GM18526 (cell line): ENCODE measurements around the gene BDH1.

Experiments
- POLR2A ChIP-seq: IDR thresholded peaks from 3 replicates; pipeline ENCODE4 v1.6.1; 2011; ENCODE audit not compliant: insufficient read length; ENCODE audit errors: extremely low read depth

Gene BDH1

GRCh38 chr3:197514786-197515355 lies 40.9 kb downstream of the BDH1 start:
- no peak for TF ChIP-seq POLR2A

DNA sequence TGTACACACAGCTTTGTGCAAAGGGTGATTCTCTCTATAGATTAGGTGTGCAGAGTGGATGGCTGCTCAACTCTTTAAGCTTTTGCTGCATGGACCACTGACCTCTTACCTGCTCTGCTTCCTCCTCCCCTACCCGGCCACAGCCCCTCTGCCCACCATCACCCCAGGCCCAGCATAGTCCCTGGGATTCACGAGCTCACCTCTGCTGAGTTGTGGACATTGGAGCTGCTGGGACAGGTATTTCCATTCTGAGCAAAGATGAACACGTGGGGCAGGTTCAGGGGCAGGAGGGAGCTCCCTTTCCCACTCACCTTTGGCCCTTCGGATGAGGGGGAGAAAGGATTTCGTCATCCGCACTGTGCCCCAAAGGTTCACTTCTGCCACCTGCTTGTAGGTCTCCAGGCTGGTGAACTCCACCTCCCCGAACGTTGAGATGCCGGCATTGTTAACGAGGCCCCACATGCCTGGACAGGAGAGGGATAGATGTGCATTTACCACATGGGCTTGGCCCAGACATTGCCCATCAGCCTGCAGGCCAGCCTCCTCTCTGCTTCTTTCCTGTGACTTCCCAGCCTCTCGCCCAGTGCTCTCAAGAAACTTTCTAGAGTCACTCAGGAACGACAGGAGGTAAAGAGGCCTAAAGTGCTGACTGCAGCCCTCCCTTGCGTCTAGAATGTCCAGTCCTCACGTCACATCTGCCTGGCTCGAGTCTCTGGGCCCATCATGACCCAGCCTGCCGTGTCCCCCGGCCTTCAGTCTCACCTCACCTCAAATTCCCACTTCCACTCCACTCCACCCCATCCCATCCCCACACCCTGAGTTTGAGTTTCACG lies 41.6 kb downstream of the BDH1 start:
- no peak for TF ChIP-seq POLR2A

- no peak for TF ChIP-seq POLR2A
Measured at GRCh38 chr3:197512691-197513571, 42.8 kb downstream of the BDH1 start.

DNA sequence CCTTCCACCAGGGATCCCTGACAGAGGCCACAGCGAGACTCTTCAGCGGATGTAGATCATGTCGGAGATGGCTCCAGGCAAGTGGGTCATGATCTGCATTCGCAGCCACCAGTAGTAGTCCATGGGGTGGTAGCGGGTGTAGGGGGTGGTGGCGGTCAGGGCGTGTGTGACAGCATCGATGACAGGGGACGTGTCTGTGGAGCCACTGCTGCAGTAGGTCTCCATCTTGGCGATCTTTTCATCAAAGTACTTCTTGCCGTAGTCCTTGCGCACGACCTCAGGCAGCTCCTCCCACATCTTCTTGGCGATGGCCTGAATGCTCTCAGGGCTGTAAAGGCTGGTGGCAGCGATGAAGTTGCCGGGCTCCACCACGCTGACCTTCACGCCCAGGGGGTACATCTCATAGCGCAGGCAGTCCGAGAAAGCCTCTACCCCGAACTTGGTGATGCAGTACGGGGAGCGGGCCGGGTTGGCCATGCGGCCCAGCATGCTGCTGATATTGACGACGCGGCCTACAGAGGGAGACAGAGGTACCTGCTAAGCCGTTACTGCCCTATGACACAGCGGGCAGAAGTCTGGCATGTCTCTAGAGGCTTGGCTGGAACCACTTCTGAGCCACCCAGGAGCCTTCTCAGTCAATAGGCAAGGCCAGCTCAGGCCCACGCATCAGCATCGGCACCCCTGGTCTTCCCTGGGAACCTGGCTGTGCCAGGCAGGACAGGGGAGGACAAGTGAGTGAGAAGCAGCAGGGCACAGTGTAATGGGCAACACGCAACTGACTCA lies 43.7 kb downstream of the BDH1 start:
- no peak for TF ChIP-seq POLR2A

GRCh38 chr3:197511130-197511529 lies 44.6 kb downstream of the BDH1 start:
- TF ChIP-seq POLR2A = no peak

DNA sequence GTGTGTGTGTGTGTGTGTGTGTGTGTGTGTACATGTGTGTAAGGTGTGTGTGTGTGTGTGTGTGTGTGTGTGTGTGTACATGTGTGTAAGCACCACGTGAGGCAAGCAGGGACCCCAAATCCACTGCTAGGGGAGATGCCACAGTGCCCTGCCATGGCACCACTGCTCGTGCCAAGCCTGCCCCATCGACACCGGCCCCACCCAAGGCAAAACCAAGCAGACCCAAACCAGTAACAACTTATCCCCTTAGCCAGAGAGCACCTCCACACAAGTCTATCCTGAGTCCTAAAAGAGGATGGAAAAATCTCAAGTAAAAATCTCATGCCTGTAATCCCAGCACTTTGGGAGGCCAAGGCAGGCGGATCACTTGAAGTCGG lies 45.1 kb downstream of the BDH1 start:
- TF ChIP-seq POLR2A = no peak

- no peak for TF ChIP-seq POLR2A
Measured at GRCh38 chr3:197508924-197509775, 46.6 kb downstream of the BDH1 start.

- TF ChIP-seq POLR2A = no peak
Measured at GRCh38 chr3:197508461-197508860, 47.3 kb downstream of the BDH1 start.

GRCh38 chr3:197508051-197508451 lies 47.7 kb downstream of the BDH1 start:
- no peak for TF ChIP-seq POLR2A

- no peak for TF ChIP-seq POLR2A
Measured at GRCh38 chr3:197507541-197507940, 48.2 kb downstream of the BDH1 start.

GRCh38 chr3:197507081-197507480 lies 48.7 kb downstream of the BDH1 start:
- TF ChIP-seq POLR2A = no peak

DNA sequence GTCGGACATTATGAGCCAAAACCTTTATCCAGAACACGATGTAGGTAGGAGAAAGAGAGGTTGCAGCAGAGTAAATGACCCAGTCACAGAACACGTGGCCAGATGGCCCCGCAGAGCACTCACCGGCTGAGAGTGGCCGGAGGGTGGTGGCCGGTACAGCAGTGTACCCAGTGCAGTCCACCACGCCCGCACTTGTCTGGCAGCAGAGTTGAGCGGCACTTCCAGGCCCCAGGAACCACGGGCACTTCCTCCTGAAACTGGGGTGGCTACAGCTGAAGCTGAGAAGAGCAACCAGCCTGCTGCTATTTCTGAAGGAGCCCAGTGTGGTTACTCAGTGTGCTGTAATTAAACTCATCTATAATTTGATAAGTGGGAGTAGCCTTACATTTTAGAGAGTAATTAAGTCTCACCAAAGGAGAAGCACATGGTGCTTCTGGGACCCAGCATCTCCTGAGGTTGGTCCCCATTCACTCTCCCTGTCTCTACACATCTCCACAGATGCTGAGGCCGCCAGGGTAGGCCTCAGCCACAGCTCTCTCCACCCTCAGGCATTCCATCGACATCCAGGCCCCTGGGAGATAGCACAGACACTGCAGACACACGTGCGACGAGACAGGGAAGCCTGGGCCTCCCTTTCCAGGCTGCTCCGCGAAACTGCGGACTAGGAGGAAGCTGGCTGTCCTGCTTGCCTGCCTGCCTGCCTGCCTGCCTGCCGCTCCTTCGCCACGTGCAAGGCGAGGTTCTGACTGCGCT lies 49.8 kb downstream of the BDH1 start:
- TF ChIP-seq POLR2A = no peak

DNA sequence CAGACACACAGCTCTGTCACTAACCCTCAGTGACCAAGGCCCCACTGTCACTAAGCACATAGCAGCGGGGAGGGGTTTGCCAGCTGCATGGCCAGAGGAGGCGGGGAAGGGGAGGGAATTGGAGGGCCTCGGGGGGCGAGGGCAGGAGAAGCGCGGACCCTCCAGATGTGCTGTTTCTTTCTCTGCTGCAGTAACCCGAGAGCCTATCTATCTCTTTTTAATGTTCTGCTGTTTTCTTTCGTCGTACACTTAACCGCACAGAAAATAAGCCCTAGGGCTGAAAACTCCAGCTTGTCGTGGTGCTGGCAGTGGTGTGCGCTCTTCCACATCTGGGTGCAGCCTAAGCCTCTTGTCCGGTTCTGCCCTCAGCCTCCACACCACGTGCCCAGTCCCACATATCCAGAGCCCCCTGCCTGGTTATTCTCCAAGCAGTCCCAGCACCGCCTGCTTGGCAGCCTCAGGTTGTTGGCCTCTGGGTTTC lies 51.1 kb downstream of the BDH1 start:
- TF ChIP-seq POLR2A = no peak

DNA sequence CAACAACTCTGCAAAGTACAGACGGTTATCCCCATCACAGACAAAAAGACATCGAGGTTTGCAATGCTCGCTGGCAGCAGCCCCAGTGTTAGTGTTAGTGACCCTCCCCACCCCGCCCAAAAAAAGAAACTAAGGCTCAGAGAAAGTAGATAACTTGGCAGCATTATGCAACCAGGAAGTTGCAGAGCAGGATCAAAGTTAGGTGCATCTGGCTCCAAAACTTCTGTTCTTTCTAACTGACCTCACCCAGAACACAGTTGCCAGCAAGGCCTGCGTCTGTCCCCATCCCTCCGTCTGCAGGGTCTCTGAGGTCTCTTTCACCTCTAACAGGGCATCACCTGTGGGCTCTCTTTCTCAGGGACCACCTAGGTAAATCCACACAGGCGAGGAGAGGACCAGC lies 51.5 kb downstream of the BDH1 start:
- TF ChIP-seq POLR2A = no peak

DNA sequence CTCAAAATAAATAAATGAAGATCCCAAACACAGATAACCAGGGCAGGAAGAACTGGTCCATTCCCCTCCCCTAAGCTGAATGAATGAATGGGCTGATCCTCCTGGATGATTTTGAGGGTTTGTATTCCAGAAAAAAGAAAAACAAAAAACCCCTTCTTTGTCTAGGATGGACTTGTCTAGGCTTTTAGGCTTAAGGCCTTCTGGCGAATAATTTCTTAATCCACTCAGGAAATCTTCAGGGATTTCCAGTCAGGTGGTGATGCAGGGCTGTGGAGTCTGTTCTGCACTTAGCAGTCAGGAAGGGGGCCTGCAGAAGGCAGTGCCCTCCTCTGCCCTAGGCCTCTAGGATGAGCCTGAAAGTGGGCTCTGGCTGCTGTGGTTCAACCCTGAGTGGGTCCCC lies 52.1 kb downstream of the BDH1 start:
- TF ChIP-seq POLR2A = no peak
